HUES64 (cell line): ENCODE measurements around the gene HADH.

ENCODE experiments used
- H3K27ac ChIP-seq: 2 replicates; pipeline ENCODE4 v1.7.0; 2013; ENCODE audit warnings: low read depth, low read length, inconsistent platforms
- H3K27me3 ChIP-seq: 2 replicates; pipeline ENCODE4 v1.6.1; 2013; ENCODE audit warnings: mild to moderate bottlenecking, low read length; ENCODE audit not compliant: insufficient read depth
- H3K36me3 ChIP-seq: 2 replicates; pipeline ENCODE4 v1.6.1; 2013; ENCODE audit warnings: mild to moderate bottlenecking, low read length; ENCODE audit not compliant: insufficient read depth
- H3K4me1 ChIP-seq: 2 replicates; pipeline ENCODE4 v1.6.1; 2013; ENCODE audit warnings: mild to moderate bottlenecking, low read length, moderate library complexity; ENCODE audit not compliant: insufficient read depth
- H3K4me3 ChIP-seq: 2 replicates; pipeline ENCODE4 v1.5.1; 2013; ENCODE audit warnings: mild to moderate bottlenecking, low read length, moderate library complexity
- H3K9ac ChIP-seq: 2 replicates; pipeline ENCODE4 v1.6.1; 2013; ENCODE audit warnings: mild to moderate bottlenecking, low read depth, low read length
- H3K9me3 ChIP-seq: 2 replicates; pipeline ENCODE4 v1.6.1; 2013; ENCODE audit warnings: low read depth, low read length; ENCODE audit not compliant: insufficient read depth
- WGBS: fragments of 150-250, 120-280 bp; methylation state at CpG from one replicate; pipeline ENCODE4 v1.1.7; 2013; ENCODE audit warnings: missing lambda C conversion rate; 5-methylcytosine and 5-hydroxymethylcytosine counted together

Gene HADH

GRCh38 chr4:108068442-108068841 is 78.8 kb downstream of the HADH start:
- no peaks in the 10 kb centered on the region for H3K27me3 ChIP-seq
- H3K9me3 ChIP-seq, result no peaks in the 10 kb centered on the region
- no peak overlapping the region for H3K27ac ChIP-seq
- no peaks in the 10 kb centered on the region for H3K4me1 ChIP-seq
- H3K9ac ChIP-seq, result no peak overlapping the region
- no peaks in the 10 kb centered on the region; the same call in 1 of the 2 replicates for H3K36me3 ChIP-seq
- no peak overlapping the region for H3K4me3 ChIP-seq

DNA sequence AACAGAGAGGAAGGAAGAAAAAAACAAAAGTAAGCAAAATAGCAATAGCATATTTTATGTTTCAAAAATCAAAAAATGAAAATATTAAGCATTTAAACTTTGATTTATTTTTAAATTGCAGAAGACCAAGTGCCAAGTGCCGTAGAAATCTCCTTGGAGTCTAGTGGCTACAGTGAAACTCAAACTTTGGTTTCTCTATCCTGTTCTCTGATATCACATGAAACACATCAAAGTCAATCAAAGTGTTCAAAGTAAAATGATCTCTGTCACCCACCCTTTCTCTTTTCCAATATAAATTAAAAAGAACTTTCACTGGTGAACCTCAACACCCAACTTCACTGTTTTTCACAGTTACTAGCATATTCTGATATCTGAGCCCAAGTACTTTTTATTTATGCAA is 81.1 kb downstream of the HADH start:
- Histone ChIP-seq H3K27ac (no peak overlapping the region), H3K4me1 (no peaks in the 10 kb centered on the region), H3K27me3 (no peaks in the 10 kb centered on the region), H3K4me3 (no peak overlapping the region), H3K9me3 (no peaks in the 10 kb centered on the region), H3K36me3 (no peaks in the 10 kb centered on the region; the same call in 1 of the 2 replicates), H3K9ac (no peak overlapping the region)
- 90% methylated on average over 1 of the region's 1 CpG for WGBS

DNA sequence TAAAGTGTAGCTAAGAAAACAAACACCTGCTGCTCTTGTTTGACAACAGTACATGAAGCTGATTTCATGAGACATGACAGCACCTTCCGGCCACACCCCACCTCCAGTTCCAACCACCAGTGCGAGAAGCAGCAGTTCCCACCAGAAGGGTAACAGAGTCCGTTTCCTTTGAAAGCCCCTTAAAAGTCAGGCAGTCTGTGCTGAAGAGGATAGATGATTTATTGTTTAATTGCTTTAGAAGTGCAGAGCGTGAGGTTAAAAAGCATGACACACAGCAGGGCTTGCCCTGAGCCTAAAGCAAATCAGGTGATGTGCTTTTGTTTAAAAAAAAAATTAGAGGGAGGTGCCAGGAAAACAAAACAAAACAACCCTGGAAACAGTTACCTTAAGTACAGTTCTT is 82.6 kb downstream of the HADH start:
- no peaks in the 10 kb centered on the region for H3K4me1 ChIP-seq
- no peaks in the 10 kb centered on the region; the same call in 1 of the 2 replicates for H3K36me3 ChIP-seq
- no peaks in the 10 kb centered on the region for H3K9me3 ChIP-seq
- H3K27ac ChIP-seq, result no peak overlapping the region
- H3K9ac ChIP-seq, result no peak overlapping the region
- H3K4me3 ChIP-seq, result no peak overlapping the region
- 77% methylated on average over 4 of the region's 4 CpGs for WGBS
- no peaks in the 10 kb centered on the region for H3K27me3 ChIP-seq

GRCh38 chr4:108078024-108078733 is 88.5 kb downstream of the HADH start:
- WGBS, result 79% methylated on average over 5 of the region's 5 CpGs

GRCh38 chr4:108080747-108081146 is 91.1 kb downstream of the HADH start:
- H3K27ac ChIP-seq, result no peak overlapping the region
- H3K36me3 ChIP-seq, result peaks cover 6% of the 10 kb centered on the region; the same call in 1 of the 2 replicates
- WGBS, result 97% methylated on average over 10 of the region's 10 CpGs
- H3K9ac ChIP-seq, result no peak overlapping the region
- no peaks in the 10 kb centered on the region for H3K4me1 ChIP-seq
- H3K27me3 ChIP-seq, result no peaks in the 10 kb centered on the region
- no peak overlapping the region for H3K4me3 ChIP-seq
- H3K9me3 ChIP-seq, result no peaks in the 10 kb centered on the region

More at GRCh38 chr4:108078024-108078733, 88.5 kb downstream of the HADH start:
- Histone ChIP-seq H3K27ac (no peak overlapping the region), H3K9ac (no peak overlapping the region), H3K36me3 (peaks cover 6% of the 10 kb centered on the region; the same call in 1 of the 2 replicates), H3K4me3 (no peak overlapping the region), H3K9me3 (no peaks in the 10 kb centered on the region), H3K27me3 (no peaks in the 10 kb centered on the region), H3K4me1 (no peaks in the 10 kb centered on the region)

- Histone ChIP-seq H3K27ac (no peak overlapping the region), H3K9ac (no peak overlapping the region), H3K36me3 (peaks cover 6% of the 10 kb centered on the region; the same call in 1 of the 2 replicates), H3K27me3 (no peaks in the 10 kb centered on the region), H3K9me3 (no peaks in the 10 kb centered on the region), H3K4me3 (no peak overlapping the region), H3K4me1 (no peaks in the 10 kb centered on the region)
- WGBS, result 95% methylated on average over 15 of the region's 16 CpGs
These were observed 91.6 kb downstream of the HADH start for GRCh38 chr4:108081256-108081655.
